A549 (cell line): ENCODE measurements around the gene ZNF764. TPM values are rescaled to one million over a fixed set of nuclear protein-coding genes. Genes with fewer than 3 reads are reported as not detected.

Experiments
- ATAC-seq, 2 experiments: fragments of 200-7000 bp in 1 of 2; fragments of >200 bp in 1 of 2; cut with Nextera tagmentation in 1 of 2; cut with Tn5 transposase in 1 of 2; 3 replicates each; pipeline versions ENCODE4 v1.8.0 to v1.9.1; 2018 to 2020; ENCODE audit warnings: mild to moderate bottlenecking in 1 of 2, moderate library complexity in 1 of 2
- CTCF ChIA-PET: fragments of 300-600 bp; sonication (Branson Sonifier 250); formaldehyde crosslinking; extraction: SDS; loops from one replicate; lab custom pipeline; 2021; ENCODE audit warnings: antibody characterized with exemption, inconsistent platforms; lab: Yijun Ruan, JAX
- POLR2A ChIA-PET: fragments of 350-600 bp; formaldehyde crosslinking; extraction: SDS; loops from one replicate; lab custom pipeline; 2021; ENCODE audit warnings: antibody characterized with exemption, inconsistent platforms; lab: Yijun Ruan, JAX
- DNase-seq, 2 experiments: peaks; one replicate each; pipeline versions ENCODE4 v3.0.0 to v3.0.0-alpha.2; 2011 to 2016; ENCODE audit warnings: low read depth in 1 of 2, low spot score in 1 of 2
- FAIRE-seq: peaks from 2 replicates; lab custom pipeline; 2011; peaks lifted over from hg19 to GRCh38; lab: Jason Lieb, UNC
- H3K27ac ChIP-seq, 2 experiments: fragments of >200 bp; sonication (Bioruptor Twin); formaldehyde crosslinking; 3 replicates each; pipeline ENCODE4 v1.5.1; 2016 to 2017
- H3K4me1 ChIP-seq: fragments of >200 bp; sonication (Bioruptor Twin); formaldehyde crosslinking; 3 replicates; pipeline ENCODE4 v1.6.1; 2016
- H3K4me2 ChIP-seq: fragments of >200 bp; sonication (Bioruptor Twin); formaldehyde crosslinking; 3 replicates; pipeline ENCODE4 v1.6.1; 2016
- H3K4me3 ChIP-seq: fragments of >200 bp; sonication (Bioruptor Twin); formaldehyde crosslinking; 3 replicates; pipeline ENCODE4 v1.5.1; 2016
- H3K9me3 ChIP-seq: fragments of >200 bp; sonication (Bioruptor Twin); formaldehyde crosslinking; 3 replicates; pipeline ENCODE4 v1.6.1; 2016
- CHD2 ChIP-seq: fragments of 150-350 bp; IDR thresholded peaks from 2 replicates; pipeline ENCODE4 v1.6.1; 2014; ENCODE audit warnings: low read length; ENCODE audit not compliant: partially characterized antibody
- CHD4 ChIP-seq: fragments of 200-600 bp; sonication (generic); IDR thresholded peaks from 2 replicates; pipeline ENCODE4 v1.6.1; 2016; ENCODE audit warnings: antibody characterized with exemption, mild to moderate bottlenecking, borderline replicate concordance
- EHF ChIP-seq: fragments of 250-450 bp; sonication (Bioruptor Pico); IDR thresholded peaks from 2 replicates; pipeline ENCODE4 v1.5.0; 2020; ENCODE audit warnings: mild to moderate bottlenecking
- ESRRA ChIP-seq: fragments of 150-350 bp; IDR thresholded peaks from 2 replicates; pipeline ENCODE4 v1.6.1; 2014; ENCODE audit warnings: mild to moderate bottlenecking, low read length, borderline replicate concordance
- FOSB ChIP-seq: fragments of 250-450 bp; sonication (Bioruptor Pico); IDR thresholded peaks from 2 replicates; pipeline ENCODE4 v1.5.0; 2020; ENCODE audit warnings: mild to moderate bottlenecking, moderate library complexity
- HOXB5 ChIP-seq: fragments of 250-450 bp; sonication (Bioruptor Pico); IDR thresholded peaks from 2 replicates; pipeline ENCODE4 v1.5.0; 2020; ENCODE audit warnings: mild to moderate bottlenecking, moderate library complexity
- JUNB ChIP-seq: fragments of >200 bp; sonication (Bioruptor Twin); formaldehyde crosslinking; IDR thresholded peaks from 2 replicates; pipeline ENCODE4 v1.6.1; 2016
- MYC ChIP-seq: IDR thresholded peaks from 2 replicates; pipeline ENCODE4 v1.6.1; 2012; ENCODE audit warnings: mild to moderate bottlenecking, inconsistent platforms, low read length, improper control_type of control experiment, borderline replicate concordance
- NFE2L2 ChIP-seq: fragments of 150-350 bp; conservative IDR thresholded peaks from 2 replicates; pipeline ENCODE4 v1.6.1; 2014; ENCODE audit warnings: low read length
- NPAS2 ChIP-seq: fragments of 250-450 bp; sonication (Bioruptor Pico); IDR thresholded peaks from 2 replicates; pipeline ENCODE4 v1.8.0; 2022; ENCODE audit warnings: mild to moderate bottlenecking, moderate library complexity, borderline replicate concordance
- PHF8 ChIP-seq: fragments of 200-600 bp; sonication (generic); IDR thresholded peaks from 2 replicates; pipeline ENCODE4 v1.6.1; 2016; ENCODE audit warnings: low read depth, mild to moderate bottlenecking, antibody characterized with exemption, moderate library complexity, borderline replicate concordance
- POLR2A ChIP-seq: IDR thresholded peaks from 2 replicates; pipeline ENCODE4 v1.6.1; 2012; ENCODE audit warnings: mild to moderate bottlenecking, low read length
- RAD21 ChIP-seq, 2 experiments: fragments of >200 bp in 1 of 2; sonication (Bioruptor Twin) in 1 of 2; formaldehyde crosslinking in 1 of 2; IDR thresholded peaks in 1 of 2; conservative IDR thresholded peaks in 1 of 2; 2 replicates in 1 of 2; 3 replicates in 1 of 2; pipeline ENCODE4 v1.6.1; 2012 to 2018; ENCODE audit warnings: inconsistent platforms in 1 of 2
- RCOR1 ChIP-seq: fragments of 150-350 bp; IDR thresholded peaks from 2 replicates; pipeline ENCODE4 v1.6.1; 2014; ENCODE audit warnings: antibody characterized with exemption, low read length, low read depth
- RFX5 ChIP-seq: fragments of 450-650 bp; IDR thresholded peaks from 2 replicates; pipeline ENCODE4 v1.7.1; 2014; ENCODE audit warnings: antibody characterized with exemption, mild to moderate bottlenecking, moderate library complexity
- SREBF2 ChIP-seq: fragments of 450-650 bp; IDR thresholded peaks from 2 replicates; pipeline ENCODE4 v1.6.1; 2014; ENCODE audit warnings: mild to moderate bottlenecking, moderate library complexity
- ZC3H11A ChIP-seq: fragments of 450-650 bp; IDR thresholded peaks from 2 replicates; pipeline ENCODE4 v1.6.1; 2014; ENCODE audit warnings: antibody characterized with exemption, mild to moderate bottlenecking
- ZNF302 ChIP-seq: fragments of 250-450 bp; sonication (Bioruptor Pico); IDR thresholded peaks from 2 replicates; pipeline ENCODE4 v1.9.0; 2021; ENCODE audit warnings: inconsistent platforms, mild to moderate bottlenecking, moderate library complexity
- ZSCAN20 ChIP-seq: fragments of 250-450 bp; sonication (Bioruptor Pico); IDR thresholded peaks from 2 replicates; pipeline ENCODE4 v1.8.0; 2022; ENCODE audit warnings: mild to moderate bottlenecking, moderate library complexity
- WGBS: methylation state at CpG from one replicate; pipeline ENCODE4 v1.1.6; 2017; ENCODE audit errors: missing lambda C conversion rate; 5-methylcytosine and 5-hydroxymethylcytosine counted together
- polyA plus RNA-seq, 4 experiments: library from polyadenylated mRNA; depleted of rRNA in 3 of 4; stranded (reverse); fragments of >200 nt; fragmentation: RNase III in 1 of 4; extraction: RNeasy Plus Mini Kit Qiagen cat#74134 plus additional on column Dnase treatment in 1 of 4; gene quantifications; 2 replicates in 3 of 4; 3 replicates in 1 of 4; pipeline ENCODE4 v1.2.3, GENCODE V29; 2011 to 2017
- TF ChIP-seq, protein P1 (sequence below): IDR thresholded peaks from 2 replicates; pipeline ENCODE4 v1.6.1; 2012; ENCODE audit warnings: low read depth, borderline replicate concordance
- TF ChIP-seq, protein P2 (sequence below): fragments of 200-600 bp; sonication (generic); IDR thresholded peaks from 2 replicates; pipeline ENCODE4 v1.6.1; 2016; ENCODE audit warnings: antibody characterized with exemption, mild to moderate bottlenecking, moderate library complexity
- TF ChIP-seq, protein P3 (sequence below): IDR thresholded peaks from 2 replicates; pipeline ENCODE4 v1.6.1; 2012
- TF ChIP-seq, protein P4 (sequence below): IDR thresholded peaks from 2 replicates; pipeline ENCODE4 v1.6.1; 2012
- TF ChIP-seq, protein P5 (sequence below): fragments of >200 bp; sonication (Bioruptor Twin); formaldehyde crosslinking; IDR thresholded peaks from 3 replicates; pipeline ENCODE4 v1.5.1; 2016

The ZNF764 gene
- polyA plus RNA-seq, 2 of the 4 experiments (the other 2 are of a cell fraction) = 2.9 to 4.0 TPM

DNA sequence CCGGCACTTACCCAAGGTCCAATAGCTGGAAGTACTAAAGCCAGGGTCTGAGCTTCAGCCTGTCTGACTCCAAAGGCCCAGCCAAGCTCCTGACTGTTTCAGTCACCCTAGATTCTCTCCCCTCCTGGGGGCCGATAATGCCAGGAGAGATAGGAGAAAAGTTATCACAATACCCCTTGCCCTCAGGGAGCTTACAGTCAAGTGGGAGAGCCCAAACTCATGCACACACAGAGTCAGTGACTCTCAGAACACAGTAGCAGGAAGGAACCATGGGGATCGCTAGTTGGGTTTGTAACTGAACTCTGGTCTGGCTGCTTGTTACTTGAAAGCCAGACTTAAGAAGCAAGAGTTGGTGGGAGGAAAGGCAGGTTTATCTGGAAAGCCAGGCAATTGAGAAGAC is 46.7 kb downstream of the ZNF764 start:
- ChIA-PET POLR2A (no interaction called here), CTCF (interaction anchor here (0.6 to 2.8 kb wide), 5 partner anchors 9 to 130 kb away, joined by 3 to 14 read pairs (median 3); no protein-coding TSS in a partner anchor)
- TF ChIP-seq, protein P1, sequence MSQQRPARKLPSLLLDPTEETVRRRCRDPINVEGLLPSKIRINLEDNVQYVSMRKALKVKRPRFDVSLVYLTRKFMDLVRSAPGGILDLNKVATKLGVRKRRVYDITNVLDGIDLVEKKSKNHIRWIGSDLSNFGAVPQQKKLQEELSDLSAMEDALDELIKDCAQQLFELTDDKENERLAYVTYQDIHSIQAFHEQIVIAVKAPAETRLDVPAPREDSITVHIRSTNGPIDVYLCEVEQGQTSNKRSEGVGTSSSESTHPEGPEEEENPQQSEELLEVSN = no peak
- no peak for TF ChIP-seq HOXB5 (CRISPR knock-in tag)
- TF ChIP-seq PHF8 = no peak
- TF ChIP-seq NPAS2 = no peak
- TF ChIP-seq, protein P2, sequence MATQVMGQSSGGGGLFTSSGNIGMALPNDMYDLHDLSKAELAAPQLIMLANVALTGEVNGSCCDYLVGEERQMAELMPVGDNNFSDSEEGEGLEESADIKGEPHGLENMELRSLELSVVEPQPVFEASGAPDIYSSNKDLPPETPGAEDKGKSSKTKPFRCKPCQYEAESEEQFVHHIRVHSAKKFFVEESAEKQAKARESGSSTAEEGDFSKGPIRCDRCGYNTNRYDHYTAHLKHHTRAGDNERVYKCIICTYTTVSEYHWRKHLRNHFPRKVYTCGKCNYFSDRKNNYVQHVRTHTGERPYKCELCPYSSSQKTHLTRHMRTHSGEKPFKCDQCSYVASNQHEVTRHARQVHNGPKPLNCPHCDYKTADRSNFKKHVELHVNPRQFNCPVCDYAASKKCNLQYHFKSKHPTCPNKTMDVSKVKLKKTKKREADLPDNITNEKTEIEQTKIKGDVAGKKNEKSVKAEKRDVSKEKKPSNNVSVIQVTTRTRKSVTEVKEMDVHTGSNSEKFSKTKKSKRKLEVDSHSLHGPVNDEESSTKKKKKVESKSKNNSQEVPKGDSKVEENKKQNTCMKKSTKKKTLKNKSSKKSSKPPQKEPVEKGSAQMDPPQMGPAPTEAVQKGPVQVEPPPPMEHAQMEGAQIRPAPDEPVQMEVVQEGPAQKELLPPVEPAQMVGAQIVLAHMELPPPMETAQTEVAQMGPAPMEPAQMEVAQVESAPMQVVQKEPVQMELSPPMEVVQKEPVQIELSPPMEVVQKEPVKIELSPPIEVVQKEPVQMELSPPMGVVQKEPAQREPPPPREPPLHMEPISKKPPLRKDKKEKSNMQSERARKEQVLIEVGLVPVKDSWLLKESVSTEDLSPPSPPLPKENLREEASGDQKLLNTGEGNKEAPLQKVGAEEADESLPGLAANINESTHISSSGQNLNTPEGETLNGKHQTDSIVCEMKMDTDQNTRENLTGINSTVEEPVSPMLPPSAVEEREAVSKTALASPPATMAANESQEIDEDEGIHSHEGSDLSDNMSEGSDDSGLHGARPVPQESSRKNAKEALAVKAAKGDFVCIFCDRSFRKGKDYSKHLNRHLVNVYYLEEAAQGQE = no peak
- Histone ChIP-seq H3K4me3 (no peak overlapping the region), H3K4me1 (no peaks in the 10 kb centered on the region), H3K4me2 (no peak overlapping the region), H3K9me3 (no peaks in the 10 kb centered on the region), H3K27ac (no peak overlapping the region)
- DNase-seq (no peak), ATAC-seq (no peak), FAIRE-seq (no peak)
- WGBS = 91% methylated on average over 3 of the region's 3 CpGs

DNA sequence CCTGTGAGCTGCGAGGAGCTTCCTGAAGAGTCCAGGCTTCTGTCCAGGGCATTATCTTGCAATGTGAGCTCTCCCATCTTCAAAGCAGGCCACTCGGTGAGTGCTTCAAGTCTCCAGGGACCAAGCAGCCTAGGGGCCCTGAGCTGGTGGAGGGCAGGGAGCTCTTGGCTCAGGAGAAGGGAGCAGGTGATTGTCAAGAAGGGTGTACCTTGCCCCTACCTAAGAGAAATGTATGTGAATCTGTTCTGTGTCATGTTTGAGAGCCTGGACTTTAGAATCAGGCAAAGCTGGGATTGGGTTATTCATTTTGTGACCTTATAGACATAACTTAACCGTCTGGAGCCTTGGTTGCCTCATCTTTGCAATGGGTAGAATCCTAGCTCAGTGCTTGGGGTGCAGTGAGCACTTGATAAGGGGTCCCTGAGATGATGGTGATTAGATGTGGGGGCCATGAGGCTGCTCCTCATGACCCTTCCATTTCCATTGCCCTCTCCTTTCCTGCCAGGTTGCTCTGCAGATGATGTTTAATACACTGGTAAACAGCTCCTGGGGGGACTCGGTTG is 47.7 kb downstream of the ZNF764 start:
- POLR2A ChIA-PET = interaction anchor here (0.8 kb wide), 1 partner anchor 25 kb away, joined by 3 read pairs; no protein-coding TSS in a partner anchor
- TF ChIP-seq ZSCAN20 (CRISPR knock-in tag) (no peak), CHD4 (no peak), CHD2 (no peak), ESRRA (no peak), MYC (no peak), RFX5 (no peak)
- TF ChIP-seq, protein P3, sequence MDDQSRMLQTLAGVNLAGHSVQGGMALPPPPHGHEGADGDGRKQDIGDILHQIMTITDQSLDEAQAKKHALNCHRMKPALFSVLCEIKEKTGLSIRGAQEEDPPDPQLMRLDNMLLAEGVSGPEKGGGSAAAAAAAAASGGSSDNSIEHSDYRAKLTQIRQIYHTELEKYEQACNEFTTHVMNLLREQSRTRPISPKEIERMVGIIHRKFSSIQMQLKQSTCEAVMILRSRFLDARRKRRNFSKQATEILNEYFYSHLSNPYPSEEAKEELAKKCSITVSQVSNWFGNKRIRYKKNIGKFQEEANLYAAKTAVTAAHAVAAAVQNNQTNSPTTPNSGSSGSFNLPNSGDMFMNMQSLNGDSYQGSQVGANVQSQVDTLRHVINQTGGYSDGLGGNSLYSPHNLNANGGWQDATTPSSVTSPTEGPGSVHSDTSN = no peak
- no peak overlapping the region for H3K4me2 ChIP-seq
- CTCF ChIA-PET = interaction anchor here (0.8 to 2.8 kb wide), 4 partner anchors 27 to 118 kb away, joined by 3 to 14 read pairs (median 3); partner anchors contain the start of gene DCTPP1
- H3K4me3 ChIP-seq = no peak overlapping the region
- no peak overlapping the region for H3K27ac ChIP-seq
- no peak for DNase-seq
- WGBS = 62% methylated on average over 4 of the region's 4 CpGs
- H3K9me3 ChIP-seq = no peaks in the 10 kb centered on the region
- no peaks in the 10 kb centered on the region for H3K4me1 ChIP-seq
- ATAC-seq = no peak
- no peak for FAIRE-seq

DNA sequence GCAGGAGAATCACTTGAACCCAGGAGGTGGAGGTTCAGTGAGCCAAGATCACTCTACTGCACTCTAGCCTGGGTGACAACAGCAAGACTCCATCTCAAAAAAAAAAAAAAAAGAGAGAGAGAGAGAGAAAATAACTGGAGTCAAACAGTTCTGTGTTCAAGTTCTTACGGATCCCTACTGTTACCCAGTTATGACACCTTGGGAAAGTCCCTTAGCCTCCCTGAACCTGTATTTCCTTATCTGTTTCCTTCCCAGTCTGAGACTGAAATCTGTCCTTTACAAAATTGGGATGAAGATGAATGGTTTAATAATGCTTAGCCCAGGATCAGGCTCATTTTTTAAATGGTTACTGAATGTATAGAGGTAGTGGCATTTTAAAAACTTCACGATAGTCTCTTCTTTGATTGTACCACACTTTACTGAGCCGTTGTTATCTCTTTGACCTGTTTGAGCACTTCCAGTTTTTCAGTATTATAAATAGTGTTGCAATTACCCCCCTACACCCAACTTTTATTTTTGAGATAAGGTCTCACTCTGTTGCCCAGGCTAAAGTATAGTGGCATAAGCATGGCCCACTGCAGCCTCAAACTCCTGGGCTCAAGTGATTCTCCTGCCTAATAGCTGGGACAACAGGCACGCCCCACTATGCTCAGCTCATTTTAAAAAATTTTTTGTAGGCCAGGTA is 49.0 kb downstream of the ZNF764 start:
- CTCF ChIA-PET = interaction anchor here (1.2 to 2.8 kb wide), 3 partner anchors 11 to 59 kb away, joined by 3 to 14 read pairs (median 4); no protein-coding TSS in a partner anchor
- DNase-seq = no peak
- FAIRE-seq = no peak
- POLR2A ChIA-PET = no interaction called here
- no peak for ATAC-seq
- H3K4me1 ChIP-seq = no peaks in the 10 kb centered on the region
- H3K4me2 ChIP-seq = no peak overlapping the region
- no peak overlapping the region for H3K27ac ChIP-seq
- WGBS = 74% methylated on average over 4 of the region's 4 CpGs
- no peak overlapping the region for H3K4me3 ChIP-seq
- H3K9me3 ChIP-seq = no peaks in the 10 kb centered on the region
- TF ChIP-seq JUNB (no peak), EHF (no peak), RFX5 (no peak), POLR2A (no peak), FOSB (CRISPR knock-in tag) (no peak), RAD21 (conservative IDR thresholded peaks at IDR 0.05 in 1 of 2, IDR thresholded peaks at IDR 0.05 in 1 of 2) (no peak), RCOR1 (no peak), ZNF302 (CRISPR knock-in tag) (no peak), NFE2L2 (no peak), SREBF2 (no peak), ZC3H11A (no peak)
- TF ChIP-seq, protein P4, sequence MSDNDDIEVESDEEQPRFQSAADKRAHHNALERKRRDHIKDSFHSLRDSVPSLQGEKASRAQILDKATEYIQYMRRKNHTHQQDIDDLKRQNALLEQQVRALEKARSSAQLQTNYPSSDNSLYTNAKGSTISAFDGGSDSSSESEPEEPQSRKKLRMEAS = no peak
- TF ChIP-seq, protein P5, sequence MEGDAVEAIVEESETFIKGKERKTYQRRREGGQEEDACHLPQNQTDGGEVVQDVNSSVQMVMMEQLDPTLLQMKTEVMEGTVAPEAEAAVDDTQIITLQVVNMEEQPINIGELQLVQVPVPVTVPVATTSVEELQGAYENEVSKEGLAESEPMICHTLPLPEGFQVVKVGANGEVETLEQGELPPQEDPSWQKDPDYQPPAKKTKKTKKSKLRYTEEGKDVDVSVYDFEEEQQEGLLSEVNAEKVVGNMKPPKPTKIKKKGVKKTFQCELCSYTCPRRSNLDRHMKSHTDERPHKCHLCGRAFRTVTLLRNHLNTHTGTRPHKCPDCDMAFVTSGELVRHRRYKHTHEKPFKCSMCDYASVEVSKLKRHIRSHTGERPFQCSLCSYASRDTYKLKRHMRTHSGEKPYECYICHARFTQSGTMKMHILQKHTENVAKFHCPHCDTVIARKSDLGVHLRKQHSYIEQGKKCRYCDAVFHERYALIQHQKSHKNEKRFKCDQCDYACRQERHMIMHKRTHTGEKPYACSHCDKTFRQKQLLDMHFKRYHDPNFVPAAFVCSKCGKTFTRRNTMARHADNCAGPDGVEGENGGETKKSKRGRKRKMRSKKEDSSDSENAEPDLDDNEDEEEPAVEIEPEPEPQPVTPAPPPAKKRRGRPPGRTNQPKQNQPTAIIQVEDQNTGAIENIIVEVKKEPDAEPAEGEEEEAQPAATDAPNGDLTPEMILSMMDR = no peak
